ENCODE data around the gene ZFP62. TPM values are rescaled to one million over a fixed set of nuclear protein-coding genes. Genes with fewer than 3 reads are reported as not detected.

Gene ZFP62
- total RNA-seq, 2 donors from 2014 or later: 10.6 to 13.1 TPM

DNA sequence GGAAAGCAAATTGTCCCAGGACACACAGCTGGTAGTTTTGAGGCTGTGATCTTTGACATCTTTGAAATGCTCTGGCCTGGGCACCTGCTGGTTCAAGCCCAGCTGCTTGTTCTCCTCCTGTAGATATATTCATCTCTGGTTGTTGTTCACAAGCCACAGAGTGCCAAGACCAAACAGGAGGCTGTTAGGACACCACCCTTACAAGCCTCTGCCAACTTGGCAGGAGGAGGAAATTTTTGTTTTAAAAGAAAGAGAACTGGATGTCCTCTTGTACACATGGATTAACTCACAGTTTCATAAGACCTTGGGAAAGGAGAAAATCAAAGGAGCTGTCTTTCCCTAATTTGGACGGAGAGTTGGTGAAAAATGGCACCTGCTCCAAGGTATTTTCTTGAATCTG, 8.5 kb upstream of the ZFP62 start:
- H3K9me3 ChIP-seq: no peaks in the 10 kb centered on the region
- H3K27me3 ChIP-seq: no peaks in the 10 kb centered on the region
- no peaks in the 10 kb centered on the region for H3K36me3 ChIP-seq
- no peak for TF ChIP-seq CTCF (IDR thresholded peaks at IDR 0.05)
- no peak overlapping the region for H3K27ac ChIP-seq
- DNase-seq (ENCODE audit: low spot score): no peak
- H3K4me3 ChIP-seq: no peak overlapping the region
- no peaks in the 10 kb centered on the region for H3K4me1 ChIP-seq

DNA sequence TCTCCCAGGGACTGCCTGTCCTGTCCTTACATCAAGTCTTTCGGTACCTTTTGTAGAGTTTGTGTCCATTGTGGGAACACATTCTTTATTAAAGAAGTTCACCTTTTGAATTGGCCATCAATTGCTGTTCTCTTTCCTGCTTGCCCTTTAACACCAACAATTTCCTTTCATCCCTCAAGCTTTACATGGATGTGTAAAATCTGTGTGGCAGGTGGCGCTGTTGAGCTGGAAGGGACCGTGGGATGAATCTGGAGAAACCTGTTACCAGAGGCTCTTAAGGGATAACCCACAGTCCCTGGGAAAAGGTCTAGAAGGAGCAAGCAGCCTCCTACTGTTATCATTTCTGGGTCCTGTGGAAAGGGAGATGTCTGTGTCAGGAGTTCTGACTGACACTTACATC, 7.9 kb upstream of the ZFP62 start:
- no peaks in the 10 kb centered on the region for H3K9me3 ChIP-seq
- peak; percentile 89 for DNase-seq (ENCODE audit: low spot score)
- no peaks in the 10 kb centered on the region for H3K36me3 ChIP-seq
- peak; percentile 73 to 76 for TF ChIP-seq CTCF (IDR thresholded peaks at IDR 0.05)
- H3K27me3 ChIP-seq: no peaks in the 10 kb centered on the region
- no peak overlapping the region for H3K27ac ChIP-seq
- H3K4me1 ChIP-seq: no peaks in the 10 kb centered on the region
- H3K4me3 ChIP-seq: no peak overlapping the region

- no peak for DNase-seq (ENCODE audit: low spot score)
- no peak for TF ChIP-seq CTCF (IDR thresholded peaks at IDR 0.05)
- H3K4me1 ChIP-seq: no peaks in the 10 kb centered on the region
- H3K9me3 ChIP-seq: no peaks in the 10 kb centered on the region
- no peaks in the 10 kb centered on the region for H3K36me3 ChIP-seq
- no peaks in the 10 kb centered on the region for H3K27me3 ChIP-seq
- H3K27ac ChIP-seq: no peak overlapping the region
- H3K4me3 ChIP-seq: no peak overlapping the region
Observed at GRCh38 chr5:180866985-180867384, 5.9 kb upstream of the ZFP62 start.

DNA sequence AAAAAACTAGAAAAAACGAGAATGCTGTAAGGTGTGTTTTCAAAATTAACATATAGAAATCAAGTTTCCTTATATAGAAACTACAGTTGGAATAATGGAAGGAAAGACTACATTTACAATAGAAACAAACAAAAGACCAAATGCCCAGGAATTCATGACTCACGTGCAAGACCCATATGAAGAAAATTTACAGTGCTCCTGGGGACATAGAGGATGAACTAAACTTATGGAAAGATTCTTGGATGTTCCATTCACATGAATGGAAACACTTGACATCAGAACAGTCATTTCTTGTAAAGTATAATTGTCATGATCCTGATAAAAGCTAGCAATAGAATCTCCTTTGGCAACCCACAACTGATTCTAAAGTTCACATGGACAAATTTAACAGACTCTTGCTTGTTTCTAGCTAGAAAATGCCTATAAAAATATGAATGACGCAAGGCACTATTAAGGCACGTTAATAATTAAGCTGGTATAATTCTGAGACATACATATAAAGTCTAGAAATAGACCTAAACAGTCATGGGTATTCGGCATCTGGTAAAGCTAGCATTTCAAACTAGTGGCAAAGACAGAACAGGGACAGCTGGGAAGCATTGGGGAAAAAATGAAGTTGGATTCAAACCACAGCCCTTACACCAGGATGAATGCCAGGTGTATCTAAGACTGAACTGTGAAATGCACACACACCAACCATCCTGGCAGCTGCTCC, 5.1 kb upstream of the ZFP62 start:
- Histone ChIP-seq H3K36me3 (no peaks in the 10 kb centered on the region), H3K9me3 (no peaks in the 10 kb centered on the region), H3K4me1 (no peaks in the 10 kb centered on the region), H3K27me3 (no peaks in the 10 kb centered on the region), H3K27ac (no peak overlapping the region), H3K4me3 (no peak overlapping the region)
- no peak for TF ChIP-seq CTCF (IDR thresholded peaks at IDR 0.05)
- no peak for DNase-seq (ENCODE audit: low spot score)

DNA sequence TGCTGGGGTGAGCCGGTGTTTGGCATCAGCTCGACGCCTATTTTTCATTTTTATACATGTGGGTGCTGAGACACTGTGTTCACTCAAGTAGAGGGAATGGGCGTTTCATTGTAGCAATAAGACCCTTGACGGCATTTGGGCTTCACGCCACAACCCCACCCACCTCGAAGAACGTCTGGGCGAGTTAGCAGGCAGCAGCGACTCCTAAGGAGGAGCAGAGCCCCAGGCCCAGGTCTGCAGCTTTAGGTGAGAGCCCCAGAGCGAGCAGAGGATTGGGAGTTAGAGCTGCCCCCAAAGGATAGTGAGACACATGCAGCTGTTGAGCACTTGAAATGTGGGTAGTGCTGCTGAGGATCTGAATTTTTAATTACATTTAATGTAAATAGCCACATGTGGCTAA, 1.6 kb upstream of the ZFP62 start:
- DNase-seq (ENCODE audit: low spot score): no peak
- TF ChIP-seq CTCF (IDR thresholded peaks at IDR 0.05): no peak

More for the DNA sequence above, 1.6 kb upstream of the ZFP62 start:
- Histone ChIP-seq H3K4me1 (peaks cover 0 to 11% of the 10 kb centered on the region in 2 donors), H3K27ac (no peak overlapping the region), H3K36me3 (no peaks in the 10 kb centered on the region), H3K27me3 (no peaks in the 10 kb centered on the region), H3K4me3 (no peak overlapping the region), H3K9me3 (no peaks in the 10 kb centered on the region)

All from right atrium auricular region (tissue), 2 donors.